ENCODE data around the gene PCDH17. TPM values are rescaled to one million over a fixed set of nuclear protein-coding genes. Genes with fewer than 3 reads are reported as not detected.

PCDH17 gene
- total and polyA plus RNA-seq, 9 of the 15 experiments (the other 6 are each of a cell fraction or from before 2014, with no cell fraction given), result not detected

DNA sequence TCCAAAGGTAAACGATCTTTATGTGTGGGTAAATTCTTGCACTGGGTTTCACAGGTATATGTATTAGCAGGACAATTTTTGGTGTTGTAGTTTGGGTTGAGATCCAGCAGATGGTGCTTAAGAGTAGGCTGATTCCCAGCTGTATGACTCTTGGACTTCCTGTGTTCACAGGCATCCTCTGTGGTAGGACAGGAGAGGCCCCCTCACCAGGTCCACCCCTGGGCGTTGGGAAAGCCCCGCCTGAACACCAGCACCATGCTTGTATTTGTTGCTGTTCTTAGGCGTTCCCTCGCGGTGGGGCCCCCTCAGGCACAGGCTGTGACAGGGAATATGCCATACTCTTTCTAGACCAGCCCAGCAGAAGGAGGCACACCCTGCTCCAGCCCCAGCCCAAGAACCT is 49.5 kb upstream of the PCDH17 start (continued):
- TF ChIP-seq, protein P1, sequence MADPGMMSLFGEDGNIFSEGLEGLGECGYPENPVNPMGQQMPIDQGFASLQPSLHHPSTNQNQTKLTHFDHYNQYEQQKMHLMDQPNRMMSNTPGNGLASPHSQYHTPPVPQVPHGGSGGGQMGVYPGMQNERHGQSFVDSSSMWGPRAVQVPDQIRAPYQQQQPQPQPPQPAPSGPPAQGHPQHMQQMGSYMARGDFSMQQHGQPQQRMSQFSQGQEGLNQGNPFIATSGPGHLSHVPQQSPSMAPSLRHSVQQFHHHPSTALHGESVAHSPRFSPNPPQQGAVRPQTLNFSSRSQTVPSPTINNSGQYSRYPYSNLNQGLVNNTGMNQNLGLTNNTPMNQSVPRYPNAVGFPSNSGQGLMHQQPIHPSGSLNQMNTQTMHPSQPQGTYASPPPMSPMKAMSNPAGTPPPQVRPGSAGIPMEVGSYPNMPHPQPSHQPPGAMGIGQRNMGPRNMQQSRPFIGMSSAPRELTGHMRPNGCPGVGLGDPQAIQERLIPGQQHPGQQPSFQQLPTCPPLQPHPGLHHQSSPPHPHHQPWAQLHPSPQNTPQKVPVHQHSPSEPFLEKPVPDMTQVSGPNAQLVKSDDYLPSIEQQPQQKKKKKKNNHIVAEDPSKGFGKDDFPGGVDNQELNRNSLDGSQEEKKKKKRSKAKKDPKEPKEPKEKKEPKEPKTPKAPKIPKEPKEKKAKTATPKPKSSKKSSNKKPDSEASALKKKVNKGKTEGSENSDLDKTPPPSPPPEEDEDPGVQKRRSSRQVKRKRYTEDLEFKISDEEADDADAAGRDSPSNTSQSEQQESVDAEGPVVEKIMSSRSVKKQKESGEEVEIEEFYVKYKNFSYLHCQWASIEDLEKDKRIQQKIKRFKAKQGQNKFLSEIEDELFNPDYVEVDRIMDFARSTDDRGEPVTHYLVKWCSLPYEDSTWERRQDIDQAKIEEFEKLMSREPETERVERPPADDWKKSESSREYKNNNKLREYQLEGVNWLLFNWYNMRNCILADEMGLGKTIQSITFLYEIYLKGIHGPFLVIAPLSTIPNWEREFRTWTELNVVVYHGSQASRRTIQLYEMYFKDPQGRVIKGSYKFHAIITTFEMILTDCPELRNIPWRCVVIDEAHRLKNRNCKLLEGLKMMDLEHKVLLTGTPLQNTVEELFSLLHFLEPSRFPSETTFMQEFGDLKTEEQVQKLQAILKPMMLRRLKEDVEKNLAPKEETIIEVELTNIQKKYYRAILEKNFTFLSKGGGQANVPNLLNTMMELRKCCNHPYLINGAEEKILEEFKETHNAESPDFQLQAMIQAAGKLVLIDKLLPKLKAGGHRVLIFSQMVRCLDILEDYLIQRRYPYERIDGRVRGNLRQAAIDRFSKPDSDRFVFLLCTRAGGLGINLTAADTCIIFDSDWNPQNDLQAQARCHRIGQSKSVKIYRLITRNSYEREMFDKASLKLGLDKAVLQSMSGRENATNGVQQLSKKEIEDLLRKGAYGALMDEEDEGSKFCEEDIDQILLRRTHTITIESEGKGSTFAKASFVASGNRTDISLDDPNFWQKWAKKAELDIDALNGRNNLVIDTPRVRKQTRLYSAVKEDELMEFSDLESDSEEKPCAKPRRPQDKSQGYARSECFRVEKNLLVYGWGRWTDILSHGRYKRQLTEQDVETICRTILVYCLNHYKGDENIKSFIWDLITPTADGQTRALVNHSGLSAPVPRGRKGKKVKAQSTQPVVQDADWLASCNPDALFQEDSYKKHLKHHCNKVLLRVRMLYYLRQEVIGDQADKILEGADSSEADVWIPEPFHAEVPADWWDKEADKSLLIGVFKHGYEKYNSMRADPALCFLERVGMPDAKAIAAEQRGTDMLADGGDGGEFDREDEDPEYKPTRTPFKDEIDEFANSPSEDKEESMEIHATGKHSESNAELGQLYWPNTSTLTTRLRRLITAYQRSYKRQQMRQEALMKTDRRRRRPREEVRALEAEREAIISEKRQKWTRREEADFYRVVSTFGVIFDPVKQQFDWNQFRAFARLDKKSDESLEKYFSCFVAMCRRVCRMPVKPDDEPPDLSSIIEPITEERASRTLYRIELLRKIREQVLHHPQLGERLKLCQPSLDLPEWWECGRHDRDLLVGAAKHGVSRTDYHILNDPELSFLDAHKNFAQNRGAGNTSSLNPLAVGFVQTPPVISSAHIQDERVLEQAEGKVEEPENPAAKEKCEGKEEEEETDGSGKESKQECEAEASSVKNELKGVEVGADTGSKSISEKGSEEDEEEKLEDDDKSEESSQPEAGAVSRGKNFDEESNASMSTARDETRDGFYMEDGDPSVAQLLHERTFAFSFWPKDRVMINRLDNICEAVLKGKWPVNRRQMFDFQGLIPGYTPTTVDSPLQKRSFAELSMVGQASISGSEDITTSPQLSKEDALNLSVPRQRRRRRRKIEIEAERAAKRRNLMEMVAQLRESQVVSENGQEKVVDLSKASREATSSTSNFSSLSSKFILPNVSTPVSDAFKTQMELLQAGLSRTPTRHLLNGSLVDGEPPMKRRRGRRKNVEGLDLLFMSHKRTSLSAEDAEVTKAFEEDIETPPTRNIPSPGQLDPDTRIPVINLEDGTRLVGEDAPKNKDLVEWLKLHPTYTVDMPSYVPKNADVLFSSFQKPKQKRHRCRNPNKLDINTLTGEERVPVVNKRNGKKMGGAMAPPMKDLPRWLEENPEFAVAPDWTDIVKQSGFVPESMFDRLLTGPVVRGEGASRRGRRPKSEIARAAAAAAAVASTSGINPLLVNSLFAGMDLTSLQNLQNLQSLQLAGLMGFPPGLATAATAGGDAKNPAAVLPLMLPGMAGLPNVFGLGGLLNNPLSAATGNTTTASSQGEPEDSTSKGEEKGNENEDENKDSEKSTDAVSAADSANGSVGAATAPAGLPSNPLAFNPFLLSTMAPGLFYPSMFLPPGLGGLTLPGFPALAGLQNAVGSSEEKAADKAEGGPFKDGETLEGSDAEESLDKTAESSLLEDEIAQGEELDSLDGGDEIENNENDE (IDR thresholded peaks at IDR 0.05; ENCODE audit: low read depth, low read length), result no peak
- TF ChIP-seq HMGN3 (IDR thresholded peaks at IDR 0.05; ENCODE audit: borderline replicate concordance, extremely low read depth, insufficient read length, low read depth, low read length) (no peak), RBM17 (IDR thresholded peaks at IDR 0.05; ENCODE audit: borderline replicate concordance, low read depth, low read length) (no peak), MYC (IDR thresholded peaks at IDR 0.05; ENCODE audit: low read depth, low read length) (no peak), MYC (CRISPR knock-in tag; IDR thresholded peaks at IDR 0.05; ENCODE audit: borderline replicate concordance, low read depth) (no peak), TBL1XR1 (IDR thresholded peaks at IDR 0.05; ENCODE audit: low read length in 2 of 2) (no peak), SAFB (IDR thresholded peaks at IDR 0.05; ENCODE audit: borderline replicate concordance, low read depth, low read length) (no peak), PTTG1 (tag; IDR thresholded peaks at IDR 0.05; ENCODE audit: low read depth) (no peak), TFAM (CRISPR knock-in tag; conservative IDR thresholded peaks at IDR 0.05) (no peak)
- TF ChIP-seq, protein P2, sequence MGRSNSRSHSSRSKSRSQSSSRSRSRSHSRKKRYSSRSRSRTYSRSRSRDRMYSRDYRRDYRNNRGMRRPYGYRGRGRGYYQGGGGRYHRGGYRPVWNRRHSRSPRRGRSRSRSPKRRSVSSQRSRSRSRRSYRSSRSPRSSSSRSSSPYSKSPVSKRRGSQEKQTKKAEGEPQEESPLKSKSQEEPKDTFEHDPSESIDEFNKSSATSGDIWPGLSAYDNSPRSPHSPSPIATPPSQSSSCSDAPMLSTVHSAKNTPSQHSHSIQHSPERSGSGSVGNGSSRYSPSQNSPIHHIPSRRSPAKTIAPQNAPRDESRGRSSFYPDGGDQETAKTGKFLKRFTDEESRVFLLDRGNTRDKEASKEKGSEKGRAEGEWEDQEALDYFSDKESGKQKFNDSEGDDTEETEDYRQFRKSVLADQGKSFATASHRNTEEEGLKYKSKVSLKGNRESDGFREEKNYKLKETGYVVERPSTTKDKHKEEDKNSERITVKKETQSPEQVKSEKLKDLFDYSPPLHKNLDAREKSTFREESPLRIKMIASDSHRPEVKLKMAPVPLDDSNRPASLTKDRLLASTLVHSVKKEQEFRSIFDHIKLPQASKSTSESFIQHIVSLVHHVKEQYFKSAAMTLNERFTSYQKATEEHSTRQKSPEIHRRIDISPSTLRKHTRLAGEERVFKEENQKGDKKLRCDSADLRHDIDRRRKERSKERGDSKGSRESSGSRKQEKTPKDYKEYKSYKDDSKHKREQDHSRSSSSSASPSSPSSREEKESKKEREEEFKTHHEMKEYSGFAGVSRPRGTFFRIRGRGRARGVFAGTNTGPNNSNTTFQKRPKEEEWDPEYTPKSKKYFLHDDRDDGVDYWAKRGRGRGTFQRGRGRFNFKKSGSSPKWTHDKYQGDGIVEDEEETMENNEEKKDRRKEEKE (IDR thresholded peaks at IDR 0.05; ENCODE audit: borderline replicate concordance in 1 of 2, control insufficient read depth in 1 of 2, low read depth in 2 of 2, low read length in 1 of 2), result no peak
